Natural killer cell (primary cell): ENCODE data around the gene SH3BP5L. TPM values are rescaled to one million over a fixed set of nuclear protein-coding genes. Genes with fewer than 3 reads are reported as not detected.

Experiments
- total RNA-seq, 4 donors: library from RNA; stranded (reverse); fragments of 120-200 nt in 1 of 4; gene quantifications; one replicate each; pipeline versions ENCODE4 v1.2.3 to v1.2.4, GENCODE V29; 2013 to 2022

Gene SH3BP5L
- total RNA-seq, 3 donors from 2014 or later (not counting 1 experiment from before 2014, with no cell fraction given), result 19.0 to 27.5 (median 22.9) TPM

Other genes with a start within 250 kb of the SH3BP5L start
- not detected for gene OR2T10, start 228.2 kb downstream of the SH3BP5L start, total RNA-seq
- not detected for gene OR2T11, start 190.8 kb downstream of the SH3BP5L start, total RNA-seq
- not detected for gene OR2T35, start 180.6 kb downstream of the SH3BP5L start, total RNA-seq
- gene OR2T27, start 170.4 kb downstream of the SH3BP5L start, total RNA-seq, result not detected
- not detected for gene OR14I1, start 123.1 kb downstream of the SH3BP5L start, total RNA-seq
- gene LYPD8, start 70.2 kb downstream of the SH3BP5L start, total RNA-seq, result not detected
- gene ZNF672, start 12.3 kb upstream of the SH3BP5L start, total RNA-seq, result 10 to 100 TPM; 29.0 to 41.8 (median 38.7) TPM
- 10 to 100 TPM; 50.4 to 58.7 (median 52.3) TPM for gene ZNF692, start 33.2 kb upstream of the SH3BP5L start, total RNA-seq
- gene PGBD2, start 80.3 kb upstream of the SH3BP5L start, total RNA-seq, result 1 to 10 TPM; 3.1 to 9.2 (median 6.2) TPM